BLaER1 treated with 17β-estradiol and CSF1 and Interleukin-3, amounts not matched to agents 10 nM and 100 nM (cell line): ENCODE results near the gene TRIM46.

Source experiments
- H3K27ac ChIP-seq, 11 experiments: shearing (Covaris generic); formaldehyde crosslinking; 2 replicates each; pipeline ENCODE4 v1.8.1; 2022
- H3K27me3 ChIP-seq, 11 experiments: shearing (Covaris generic); formaldehyde crosslinking; 2 replicates each; pipeline ENCODE4 v1.8.1; 2022
- H3K36me3 ChIP-seq, 11 experiments: shearing (Covaris generic); formaldehyde crosslinking; 2 replicates each; pipeline ENCODE4 v1.8.1; 2022
- H3K4me1 ChIP-seq, 10 experiments: shearing (Covaris generic); formaldehyde crosslinking; 2 replicates each; pipeline ENCODE4 v1.8.1; 2022
- H3K4me2 ChIP-seq, 11 experiments: shearing (Covaris generic); formaldehyde crosslinking; 2 replicates each; pipeline ENCODE4 v1.8.1; 2022
- H3K4me3 ChIP-seq, 10 experiments: shearing (Covaris generic); formaldehyde crosslinking; 2 replicates each; pipeline ENCODE4 v1.8.1; 2022
- H3K9ac ChIP-seq, 11 experiments: shearing (Covaris generic); formaldehyde crosslinking; 2 replicates each; pipeline ENCODE4 v1.8.1; 2022
- H3K9me3 ChIP-seq, 11 experiments: shearing (Covaris generic); formaldehyde crosslinking; replicated peaks in 1 of 11; 2 replicates each; pipeline ENCODE4 v1.8.1; 2022
- H4K20me1 ChIP-seq, 11 experiments: shearing (Covaris generic); formaldehyde crosslinking; 2 replicates each; pipeline ENCODE4 v1.8.1; 2022
- Cebpa-rat ChIP-seq, 11 experiments: shearing (Covaris generic); IDR thresholded peaks; 2 replicates each; pipeline ENCODE4 v1.8.1; 2022

TRIM46 gene

GRCh38 chr1:155127967-155128754, 45.5 kb upstream of the TRIM46 start:
- H3K27me3 ChIP-seq = peaks cover 25 to 50% (median 36%) of the 10 kb centered on the region in 11 experiments
- no peak for TF ChIP-seq Cebpa-rat (IDR thresholded peaks at IDR 0.05)
- H3K9ac ChIP-seq = peak overlapping the region; percentile 64 to 87 (median 75); a peak in 21 of 22 replicates
- H3K4me2 ChIP-seq = peak overlapping the region; percentile 87 to 100 (median 99)
- H3K4me1 ChIP-seq = peaks cover 39 to 58% (median 53%) of the 10 kb centered on the region in 10 experiments
- H4K20me1 ChIP-seq = peaks cover 0 to 3% (median 0%) of the 10 kb centered on the region in 11 experiments; a peak in 2 of 22 replicates
- peak overlapping the region; percentile 48 to 79 (median 70) for H3K4me3 ChIP-seq
- peaks cover 0 to 20% (median 13%) of the 10 kb centered on the region in 11 experiments; a peak in 15 of 22 replicates for H3K36me3 ChIP-seq
- peak overlapping the region in 9 of 11 experiments; percentile 31 to 73 (median 58); a peak in 17 of 22 replicates for H3K27ac ChIP-seq
- no peaks in the 10 kb centered on the region for H3K9me3 ChIP-seq

- Histone ChIP-seq H3K9me3 (no peaks in the 10 kb centered on the region), H3K4me1 (peaks cover 41 to 62% (median 54%) of the 10 kb centered on the region in 10 experiments), H3K27me3 (peaks cover 25 to 50% (median 36%) of the 10 kb centered on the region in 11 experiments), H3K36me3 (peaks cover 0 to 28% (median 20%) of the 10 kb centered on the region in 11 experiments; a peak in 15 of 22 replicates), H3K9ac (peak overlapping the region; percentile 64 to 87 (median 75); a peak in 20 of 22 replicates), H3K27ac (peak overlapping the region in 9 of 11 experiments; percentile 2 to 73 (median 58); a peak in 16 of 22 replicates), H3K4me3 (peak overlapping the region; percentile 48 to 79 (median 70)), H4K20me1 (peaks cover 0 to 3% (median 0%) of the 10 kb centered on the region in 11 experiments; a peak in 2 of 22 replicates), H3K4me2 (peak overlapping the region; percentile 87 to 100 (median 99))
- no peak for TF ChIP-seq Cebpa-rat (IDR thresholded peaks at IDR 0.05)
Observed at GRCh38 chr1:155128755-155129473, 44.7 kb upstream of the TRIM46 start.

- Histone ChIP-seq H3K4me1 (peaks cover 53 to 77% (median 67%) of the 10 kb centered on the region in 10 experiments), H4K20me1 (peaks cover 0 to 3% (median 0%) of the 10 kb centered on the region in 11 experiments; a peak in 2 of 22 replicates), H3K36me3 (peaks cover 0 to 37% (median 27%) of the 10 kb centered on the region in 11 experiments; a peak in 15 of 22 replicates), H3K9me3 (no peaks in the 10 kb centered on the region), H3K27ac (peak overlapping the region in 9 of 11 experiments; percentile 27 to 73 (median 58); a peak in 15 of 22 replicates), H3K4me3 (peak overlapping the region in 9 of 10 experiments; percentile 23 to 79 (median 70); a peak in 16 of 20 replicates), H3K4me2 (peak overlapping the region; percentile 87 to 100 (median 99)), H3K9ac (peak overlapping the region; percentile 28 to 87 (median 75); a peak in 20 of 22 replicates), H3K27me3 (peaks cover 25 to 43% (median 30%) of the 10 kb centered on the region in 11 experiments)
- TF ChIP-seq Cebpa-rat (IDR thresholded peaks at IDR 0.05) = no peak
Observed at GRCh38 chr1:155130272-155131006, 43.2 kb upstream of the TRIM46 start.

GRCh38 chr1:155131285-155131684, 42.4 kb upstream of the TRIM46 start:
- peaks cover 18 to 34% (median 22%) of the 10 kb centered on the region in 11 experiments for H3K27me3 ChIP-seq
- H4K20me1 ChIP-seq = peaks cover 0 to 3% (median 0%) of the 10 kb centered on the region in 11 experiments; a peak in 2 of 22 replicates
- 0 out of 22 replicates have a peak overlapping the region, but pooled peaks of 1 of the 11 experiments have one; percentile 2 for H3K9ac ChIP-seq
- H3K9me3 ChIP-seq = no peaks in the 10 kb centered on the region
- no peak overlapping the region for H3K27ac ChIP-seq
- peaks cover 53 to 77% (median 67%) of the 10 kb centered on the region in 10 experiments for H3K4me1 ChIP-seq
- TF ChIP-seq Cebpa-rat (IDR thresholded peaks at IDR 0.05) = no peak
- no peak overlapping the region for H3K4me3 ChIP-seq
- H3K36me3 ChIP-seq = peaks cover 0 to 37% (median 27%) of the 10 kb centered on the region in 11 experiments; a peak in 15 of 22 replicates
- H3K4me2 ChIP-seq = peak overlapping the region in 8 of 11 experiments; percentile 33 to 100 (median 95); a peak in 14 of 22 replicates

GRCh38 chr1:155131856-155132255, 41.8 kb upstream of the TRIM46 start:
- Histone ChIP-seq H3K27me3 (peaks cover 13 to 29% (median 16%) of the 10 kb centered on the region in 11 experiments), H3K4me3 (no peak overlapping the region), H3K4me2 (peak overlapping the region in 6 of 11 experiments; percentile 5 to 100 (median 34); a peak in 7 of 22 replicates), H3K36me3 (peaks cover 0 to 37% (median 27%) of the 10 kb centered on the region in 11 experiments; a peak in 15 of 22 replicates), H3K9me3 (no peaks in the 10 kb centered on the region), H3K4me1 (peaks cover 52 to 73% (median 66%) of the 10 kb centered on the region in 10 experiments), H3K27ac (no peak overlapping the region), H4K20me1 (peaks cover 0 to 3% (median 0%) of the 10 kb centered on the region in 11 experiments; a peak in 4 of 22 replicates), H3K9ac (0 out of 22 replicates have a peak overlapping the region, but pooled peaks of 1 of the 11 experiments have one; percentile 2)
- no peak for TF ChIP-seq Cebpa-rat (IDR thresholded peaks at IDR 0.05)

- peak overlapping the region in 2 of 11 experiments; percentile 93 to 97; a peak in 2 of 22 replicates for H3K27ac ChIP-seq
- no peaks in the 10 kb centered on the region for H3K9me3 ChIP-seq
- H3K4me3 ChIP-seq = no peak overlapping the region
- peaks cover 57 to 76% (median 68%) of the 10 kb centered on the region in 10 experiments for H3K4me1 ChIP-seq
- H3K9ac ChIP-seq = peak overlapping the region in 4 of 11 experiments; percentile 3 to 88 (median 70); a peak in 3 of 22 replicates
- no peak for TF ChIP-seq Cebpa-rat (IDR thresholded peaks at IDR 0.05)
- peaks cover 13 to 54% (median 41%) of the 10 kb centered on the region in 11 experiments for H3K36me3 ChIP-seq
- H4K20me1 ChIP-seq = peaks cover 0 to 16% (median 0%) of the 10 kb centered on the region in 11 experiments; a peak in 6 of 22 replicates
- peak overlapping the region in 6 of 11 experiments; percentile 81 to 99 (median 96); a peak in 8 of 22 replicates for H3K4me2 ChIP-seq
- H3K27me3 ChIP-seq = peaks cover 0 to 10% (median 0%) of the 10 kb centered on the region in 11 experiments; a peak in 6 of 22 replicates
Observed at GRCh38 chr1:155133799-155134281, 39.8 kb upstream of the TRIM46 start.

GRCh38 chr1:155134322-155134721, 39.3 kb upstream of the TRIM46 start:
- no peak for TF ChIP-seq Cebpa-rat (IDR thresholded peaks at IDR 0.05)
- Histone ChIP-seq H3K4me2 (peak overlapping the region; percentile 81 to 99 (median 94); a peak in 19 of 22 replicates), H3K4me3 (0 out of 20 replicates have a peak overlapping the region, but pooled peaks of 1 of the 10 experiments have one; percentile 73), H3K36me3 (peaks cover 13 to 57% (median 41%) of the 10 kb centered on the region in 11 experiments), H3K9me3 (no peaks in the 10 kb centered on the region), H3K9ac (peak overlapping the region in 9 of 11 experiments; percentile 4 to 94 (median 84); a peak in 11 of 22 replicates), H3K27ac (peak overlapping the region in 9 of 11 experiments; percentile 84 to 97 (median 93); a peak in 12 of 22 replicates), H3K27me3 (peaks cover 0 to 7% (median 0%) of the 10 kb centered on the region in 11 experiments; a peak in 2 of 22 replicates), H3K4me1 (peaks cover 57 to 76% (median 68%) of the 10 kb centered on the region in 10 experiments), H4K20me1 (peaks cover 0 to 16% (median 0%) of the 10 kb centered on the region in 11 experiments; a peak in 6 of 22 replicates)
